ENCODE data around the gene DDA1. TPM values are rescaled to one million over a fixed set of nuclear protein-coding genes. Genes with fewer than 3 reads are reported as not detected.
A peak's percentile ranks its signal among the peaks of the same experiment; 100 is the strongest.

The DDA1 gene
- total and polyA plus RNA-seq, 8 donors: 6.1 to 25.4 (median 11.6) TPM

DNA sequence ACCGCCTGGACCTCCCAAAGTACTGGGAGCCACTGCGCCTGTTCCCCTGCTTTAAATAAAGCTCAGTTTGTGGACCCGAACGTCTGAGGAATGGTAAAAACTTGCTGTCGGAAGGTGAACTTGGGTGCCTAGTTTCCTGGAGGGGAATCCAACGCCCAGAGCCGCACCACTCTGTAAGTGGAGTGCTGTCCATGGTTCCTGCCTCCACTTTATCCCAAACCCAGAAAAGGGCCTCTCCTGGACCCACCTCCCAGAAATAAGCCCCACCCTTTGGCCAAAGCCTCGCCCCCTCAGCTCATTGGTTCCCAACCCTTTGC lies 23.0 kb downstream of the DDA1 start:
- H3K27ac ChIP-seq: no peak overlapping the region
- H3K36me3 ChIP-seq: no peaks in the 10 kb centered on the region
- WGBS, 2 donors: 91 to 93% methylated on average over 8 of the region's 8 CpGs
- intact Hi-C loops (cut with DNase I): no loop called here
- H3K4me1 ChIP-seq: peaks cover 0 to 14% (median 12%) of the 10 kb centered on the region in 3 donors
- TF ChIP-seq, protein P1, sequence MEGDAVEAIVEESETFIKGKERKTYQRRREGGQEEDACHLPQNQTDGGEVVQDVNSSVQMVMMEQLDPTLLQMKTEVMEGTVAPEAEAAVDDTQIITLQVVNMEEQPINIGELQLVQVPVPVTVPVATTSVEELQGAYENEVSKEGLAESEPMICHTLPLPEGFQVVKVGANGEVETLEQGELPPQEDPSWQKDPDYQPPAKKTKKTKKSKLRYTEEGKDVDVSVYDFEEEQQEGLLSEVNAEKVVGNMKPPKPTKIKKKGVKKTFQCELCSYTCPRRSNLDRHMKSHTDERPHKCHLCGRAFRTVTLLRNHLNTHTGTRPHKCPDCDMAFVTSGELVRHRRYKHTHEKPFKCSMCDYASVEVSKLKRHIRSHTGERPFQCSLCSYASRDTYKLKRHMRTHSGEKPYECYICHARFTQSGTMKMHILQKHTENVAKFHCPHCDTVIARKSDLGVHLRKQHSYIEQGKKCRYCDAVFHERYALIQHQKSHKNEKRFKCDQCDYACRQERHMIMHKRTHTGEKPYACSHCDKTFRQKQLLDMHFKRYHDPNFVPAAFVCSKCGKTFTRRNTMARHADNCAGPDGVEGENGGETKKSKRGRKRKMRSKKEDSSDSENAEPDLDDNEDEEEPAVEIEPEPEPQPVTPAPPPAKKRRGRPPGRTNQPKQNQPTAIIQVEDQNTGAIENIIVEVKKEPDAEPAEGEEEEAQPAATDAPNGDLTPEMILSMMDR (IDR thresholded peaks at IDR 0.05): no peak
- H3K27me3 ChIP-seq: no peaks in the 10 kb centered on the region
- no peak for FAIRE-seq
- no peak for DNase-seq
- H3K9me3 ChIP-seq: no peaks in the 10 kb centered on the region
- no peak overlapping the region for H3K4me3 ChIP-seq
- no peak for ATAC-seq

DNA sequence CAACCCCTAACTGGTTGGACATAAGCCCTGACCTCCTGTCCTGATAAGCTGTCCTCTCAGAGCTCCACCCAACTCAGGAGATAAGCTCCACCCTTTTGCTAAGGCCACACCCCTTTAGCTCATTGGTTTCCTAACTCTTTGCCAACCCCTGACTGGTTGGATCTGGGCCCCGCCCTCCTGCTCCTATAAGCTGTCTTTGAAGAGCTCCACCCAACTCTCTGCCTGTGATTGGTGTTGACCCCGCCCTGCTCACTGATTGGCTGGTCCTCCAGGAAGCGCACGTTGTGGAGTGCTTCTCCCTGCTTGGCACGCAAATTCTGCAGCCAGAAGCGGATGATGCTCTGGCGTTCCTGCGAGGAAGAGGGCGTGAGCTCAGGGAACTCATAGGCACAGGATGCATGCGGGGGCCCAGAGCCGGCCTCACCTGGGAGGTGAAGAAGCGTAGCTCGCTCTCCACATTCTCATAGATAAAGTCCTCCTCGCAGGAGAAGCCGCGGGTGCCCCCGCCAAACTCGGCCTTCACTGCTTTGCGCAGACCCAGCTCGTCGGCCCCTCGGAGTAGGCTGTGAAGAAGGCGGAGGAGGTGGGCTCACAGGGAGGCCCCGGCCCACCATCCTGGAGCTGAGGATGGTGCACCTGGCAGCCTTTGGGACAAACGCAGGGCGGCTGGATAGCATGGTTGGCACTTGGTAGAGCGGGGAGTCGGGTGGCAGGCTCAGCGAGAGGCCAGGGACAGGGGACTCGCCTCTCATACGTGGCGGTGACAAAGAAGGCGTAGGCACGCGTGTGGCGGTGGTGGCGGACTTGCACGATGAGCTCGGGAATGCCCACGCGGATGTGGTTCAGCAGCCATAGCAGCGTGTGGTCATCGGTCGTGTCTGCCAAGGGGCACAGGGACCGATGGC lies 23.6 kb downstream of the DDA1 start:
- Histone ChIP-seq H3K36me3 (no peaks in the 10 kb centered on the region), H3K4me1 (peaks cover 0 to 14% (median 12%) of the 10 kb centered on the region in 3 donors), H3K9me3 (no peaks in the 10 kb centered on the region), H3K4me3 (no peak overlapping the region), H3K27ac (no peak overlapping the region), H3K27me3 (no peaks in the 10 kb centered on the region)
- DNase-seq: peak in 1 of 6 donors; percentile 83
- TF ChIP-seq, protein P1 (IDR thresholded peaks at IDR 0.05): no peak
- intact Hi-C loops (cut with DNase I): no loop called here
- ATAC-seq: no peak
- FAIRE-seq: no peak
- WGBS, 2 donors: 94 to 96% methylated on average over 45 of the region's 45 CpGs

DNA sequence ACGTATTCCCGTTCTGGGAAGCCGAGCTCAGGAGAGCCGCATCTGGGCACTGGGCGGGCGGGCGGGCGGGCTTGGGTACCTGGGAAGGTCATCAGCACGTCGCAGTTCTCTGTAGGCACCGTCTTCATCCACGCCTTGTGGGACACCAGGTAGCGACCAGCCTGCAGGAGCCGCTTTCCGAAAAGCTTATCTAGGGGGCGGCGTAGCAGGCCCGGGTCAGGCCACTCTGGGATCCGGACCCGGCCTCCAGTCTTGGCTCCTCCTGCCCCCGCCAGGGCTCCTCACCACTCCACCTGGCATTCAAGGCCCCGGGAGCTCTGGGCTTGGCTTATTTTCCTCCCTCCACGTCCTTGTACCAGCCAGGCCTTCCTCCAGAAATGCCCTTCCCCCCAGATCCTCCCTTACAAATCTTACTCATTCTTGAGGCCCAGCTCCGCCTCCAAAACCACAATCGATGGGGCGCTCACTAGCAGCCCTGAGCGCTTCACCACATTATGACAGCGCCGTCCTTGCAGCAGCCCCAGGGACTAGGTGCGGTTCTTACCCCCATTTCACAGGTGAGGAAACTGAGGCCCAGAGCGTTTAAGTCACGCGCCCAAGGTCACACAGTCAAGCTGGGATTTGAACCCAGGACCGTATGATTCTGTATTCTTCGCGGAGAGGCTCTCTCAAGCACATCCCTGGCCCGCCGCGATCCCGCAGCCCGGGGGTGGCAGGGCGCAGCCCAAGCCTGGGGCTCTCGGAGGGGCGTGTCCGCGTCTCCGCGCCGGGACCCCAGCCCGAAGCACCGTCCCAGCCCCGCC lies 24.4 kb downstream of the DDA1 start:
- ATAC-seq (no peak), FAIRE-seq (no peak)

DNA sequence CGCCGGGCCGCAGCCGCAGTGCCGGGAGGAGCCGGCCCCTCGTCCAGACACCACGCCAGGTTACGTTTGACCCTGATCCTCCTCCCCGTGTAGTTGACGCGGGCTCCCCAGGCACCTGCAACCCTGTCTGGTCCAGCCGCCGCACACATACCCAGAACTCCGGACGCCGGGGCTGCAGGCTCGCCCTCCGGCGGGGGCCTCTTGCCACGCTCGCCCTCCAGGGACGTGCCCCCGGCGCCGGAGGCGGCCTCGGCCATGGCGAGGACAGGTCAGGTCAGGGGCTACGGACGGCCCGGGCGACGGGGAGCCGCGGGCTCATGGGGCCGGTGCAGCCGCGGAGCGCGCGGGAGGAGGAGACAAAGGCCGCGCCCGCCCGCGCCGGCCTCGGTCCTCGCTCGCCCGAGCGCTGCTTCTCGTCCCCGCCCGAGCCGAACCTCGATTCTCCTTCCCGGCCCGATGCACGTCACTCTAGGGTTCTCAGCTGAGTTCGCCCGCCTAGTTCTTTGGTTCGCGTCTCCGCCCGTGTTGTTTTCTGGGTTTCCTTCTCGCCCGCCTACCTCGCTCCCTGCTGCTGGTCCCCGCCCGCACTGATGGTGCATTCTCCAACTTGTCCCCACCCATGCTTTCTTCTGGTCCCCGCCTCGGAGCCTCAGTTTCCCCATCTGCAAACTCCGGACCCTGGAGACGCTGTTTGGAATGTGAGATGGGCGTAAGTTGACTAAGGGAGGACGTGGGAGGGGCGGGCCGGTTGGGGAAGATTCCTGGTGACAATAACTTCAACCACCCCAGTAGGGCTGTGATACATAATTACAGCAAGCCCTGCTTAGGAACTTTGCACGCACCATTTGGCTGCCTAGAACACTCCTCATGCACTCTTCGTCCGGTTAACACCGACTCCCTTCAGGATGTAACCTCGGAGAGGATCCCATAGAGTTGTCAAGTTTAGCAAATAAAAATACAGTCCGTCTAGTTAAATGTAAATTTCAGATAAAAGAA lies 25.3 kb downstream of the DDA1 start, which contains the start of gene ANO8:
Gene ANO8 (minus strand): TSS at position 442 of the 996 bp plus-strand sequence. CDS start 185 bp downstream, at position 257.
- peak within 1 kb of the TSS in 3 of 4 donors; percentile 45 to 54 (median 50) for H3K27ac ChIP-seq
- peak; percentile 76 to 82 (median 78) for ATAC-seq
- TF ChIP-seq, protein P1 (IDR thresholded peaks at IDR 0.05): no peak
- H3K4me3 ChIP-seq: peak within 1 kb of the TSS; percentile 75 to 85 (median 78)
- intact Hi-C loops (cut with DNase I): no loop called here
- DNase-seq: peak; percentile 91 to 97 (median 94)
- WGBS, 2 donors: 2% methylated on average over 79 to 86 of the region's 86 CpGs
- no peaks in the 10 kb centered on the region for H3K9me3 ChIP-seq
- FAIRE-seq: no peak
- H3K4me1 ChIP-seq: peaks cover 0 to 16% (median 15%) of the 10 kb centered on the region in 3 donors
- H3K36me3 ChIP-seq: no peaks in the 10 kb centered on the region
- H3K27me3 ChIP-seq: no peaks in the 10 kb centered on the region

More for the DNA sequence above, 24.4 kb downstream of the DDA1 start:
- DNase-seq: peak in 2 of 6 donors; percentile 41 to 52
- TF ChIP-seq, protein P1 (IDR thresholded peaks at IDR 0.05): no peak
- 40 to 51% methylated on average over 43 to 52 of the region's 52 CpGs for whole genome bisulfite sequencing, 2 donors
- Histone ChIP-seq H3K27ac (peak overlapping the region in 1 of 4 donors; percentile 54), H3K4me1 (peaks cover 0 to 19% (median 16%) of the 10 kb centered on the region in 3 donors), H3K9me3 (no peaks in the 10 kb centered on the region), H3K36me3 (no peaks in the 10 kb centered on the region), H3K4me3 (peak overlapping the region; percentile 75 to 85 (median 78)), H3K27me3 (no peaks in the 10 kb centered on the region)
- intact Hi-C loops (cut with DNase I): no loop called here

Measured in pancreas (tissue), 10 donors.